AG10803 (cell line): ENCODE results near the gene FGF5.
A peak's percentile ranks its signal among the peaks of the same experiment; 100 is the strongest.

Experiments
- DNase-seq: peaks from one replicate; pipeline ENCODE4 v3.0.0; 2010; ENCODE audit warnings: low read depth
- H3K4me3 ChIP-seq: 2 replicates; pipeline ENCODE4 v1.5.1; 2011; ENCODE audit warnings: mild to moderate bottlenecking, low read length, control low read depth
- TF ChIP-seq, protein P1 (sequence below): conservative IDR thresholded peaks from 2 replicates; pipeline ENCODE4 v1.5.1; 2011; ENCODE audit warnings: mild to moderate bottlenecking, low read length, control low read depth, inconsistent platforms

FGF5 gene

DNA sequence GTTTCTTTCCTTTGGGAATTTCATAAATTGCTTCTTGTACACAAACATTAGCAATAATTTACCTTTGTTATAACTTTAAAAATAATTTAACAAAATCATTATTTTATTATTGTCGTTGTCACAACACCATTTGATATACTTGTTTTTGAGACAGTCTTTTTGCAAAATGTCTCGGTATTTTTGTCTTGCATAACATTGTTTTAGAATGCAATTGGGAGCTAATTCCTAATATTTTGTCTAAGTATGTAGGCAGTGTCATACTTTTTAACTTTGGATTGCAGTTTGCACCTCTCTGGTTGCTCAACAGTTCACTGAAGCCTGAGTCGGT lies 68.7 kb downstream of the FGF5 start:
- H3K4me3 ChIP-seq = peak overlapping the region; percentile 70
- TF ChIP-seq, protein P1, sequence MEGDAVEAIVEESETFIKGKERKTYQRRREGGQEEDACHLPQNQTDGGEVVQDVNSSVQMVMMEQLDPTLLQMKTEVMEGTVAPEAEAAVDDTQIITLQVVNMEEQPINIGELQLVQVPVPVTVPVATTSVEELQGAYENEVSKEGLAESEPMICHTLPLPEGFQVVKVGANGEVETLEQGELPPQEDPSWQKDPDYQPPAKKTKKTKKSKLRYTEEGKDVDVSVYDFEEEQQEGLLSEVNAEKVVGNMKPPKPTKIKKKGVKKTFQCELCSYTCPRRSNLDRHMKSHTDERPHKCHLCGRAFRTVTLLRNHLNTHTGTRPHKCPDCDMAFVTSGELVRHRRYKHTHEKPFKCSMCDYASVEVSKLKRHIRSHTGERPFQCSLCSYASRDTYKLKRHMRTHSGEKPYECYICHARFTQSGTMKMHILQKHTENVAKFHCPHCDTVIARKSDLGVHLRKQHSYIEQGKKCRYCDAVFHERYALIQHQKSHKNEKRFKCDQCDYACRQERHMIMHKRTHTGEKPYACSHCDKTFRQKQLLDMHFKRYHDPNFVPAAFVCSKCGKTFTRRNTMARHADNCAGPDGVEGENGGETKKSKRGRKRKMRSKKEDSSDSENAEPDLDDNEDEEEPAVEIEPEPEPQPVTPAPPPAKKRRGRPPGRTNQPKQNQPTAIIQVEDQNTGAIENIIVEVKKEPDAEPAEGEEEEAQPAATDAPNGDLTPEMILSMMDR = no peak
- DNase-seq = no peak

DNA sequence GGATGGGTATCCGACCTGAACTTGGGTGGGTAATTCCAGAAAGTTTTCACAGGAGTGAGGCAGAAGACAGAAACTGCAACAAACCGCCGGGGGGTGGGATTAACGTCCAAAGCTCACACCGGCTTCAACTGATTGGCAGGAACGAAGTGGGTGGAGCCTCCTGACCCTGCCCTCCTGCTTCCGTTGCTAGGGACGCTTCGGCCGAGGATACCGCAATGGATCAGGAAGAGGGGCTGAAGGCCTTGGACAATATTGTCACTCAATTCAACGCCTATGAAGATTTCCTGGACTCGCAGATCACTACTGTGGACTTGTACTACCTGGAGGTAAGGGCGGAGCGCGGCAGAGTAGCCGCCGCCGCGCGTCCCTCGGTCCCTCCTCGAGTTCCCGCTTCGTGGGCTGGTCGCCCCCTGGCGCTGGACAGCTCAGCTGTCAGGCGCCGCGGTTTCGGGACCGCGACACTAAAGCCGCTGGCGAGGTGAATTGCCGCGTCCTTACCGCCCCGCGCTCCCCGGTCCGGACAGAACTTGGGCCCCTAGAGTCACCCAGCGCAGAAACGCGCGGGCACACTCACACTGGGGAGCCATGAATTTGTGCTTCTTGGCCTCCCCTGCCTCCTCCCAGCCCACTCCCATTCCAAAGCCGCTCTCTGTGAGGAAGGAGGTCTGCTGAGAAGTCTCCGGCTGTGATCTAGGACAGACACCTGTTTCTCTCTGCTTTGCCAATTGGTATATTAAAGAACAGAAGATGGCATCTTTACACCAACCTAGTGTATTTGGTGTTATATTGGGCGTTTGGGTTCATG lies 69.3 kb downstream of the FGF5 start, which contains the start of gene CFAP299:
TSS of gene CFAP299 (plus strand) at position 177 of the 805 bp plus-strand sequence.
- TF ChIP-seq, protein P1 = peak; percentile 55
- peak; percentile 86 for DNase-seq
- H3K4me3 ChIP-seq = peak within 1 kb of the TSS; percentile 70

DNA sequence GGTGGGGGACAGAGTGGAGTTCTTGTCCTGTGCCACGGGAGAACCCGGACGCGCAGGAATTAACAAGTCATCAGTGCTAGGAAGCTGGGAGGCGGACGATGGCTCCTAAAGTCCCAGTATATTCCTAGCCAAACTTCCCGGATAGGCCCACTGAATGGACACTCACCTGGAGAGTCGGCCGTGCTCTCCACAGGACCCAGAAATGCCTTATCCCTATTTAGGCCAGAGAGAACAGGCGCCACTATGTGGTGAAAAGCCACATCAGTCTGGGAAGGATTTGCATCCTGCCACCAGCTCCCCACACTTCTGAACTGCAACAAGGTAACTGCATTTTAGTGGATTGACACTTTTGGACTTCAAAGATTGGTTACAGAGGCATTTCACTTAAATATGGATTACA lies 70.1 kb downstream of the FGF5 start:
- H3K4me3 ChIP-seq = no peak overlapping the region
- TF ChIP-seq, protein P1 = peak; percentile 48
- peak; percentile 25 for DNase-seq

DNA sequence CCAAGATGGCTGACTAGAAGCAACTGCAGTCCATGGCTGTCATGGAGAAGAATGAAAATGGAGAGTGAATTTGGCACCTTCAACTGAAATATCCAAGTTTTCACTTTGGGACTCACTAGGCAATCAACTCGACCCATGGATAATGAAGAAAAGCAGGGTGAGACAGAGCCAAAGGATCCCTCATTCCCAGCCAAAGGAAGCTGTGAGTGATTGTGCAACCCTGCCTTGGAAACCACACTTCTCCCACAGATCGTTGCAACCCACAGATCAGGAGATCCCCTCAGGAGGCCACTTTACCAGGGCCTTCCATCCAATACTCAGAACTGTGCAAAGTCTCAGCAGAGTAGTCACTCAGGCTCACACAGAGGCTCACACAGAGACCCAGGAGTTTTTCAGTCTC lies 73.6 kb downstream of the FGF5 start:
- DNase-seq = peak; percentile 43
- TF ChIP-seq, protein P1 = no peak
- no peak overlapping the region for H3K4me3 ChIP-seq
